Activated CD4-positive, alpha-beta T cell treated with anti-CD3 and anti-CD28 coated beads, Interleukin-2, amount 50 U/mL, for 4 hours (primary cell): ENCODE measurements around the gene JAML.
"Not testable (repeated sequence)": the region's sequence is repeated elsewhere in the genome, so short reads cannot be mapped to it uniquely, and the experiment has no call there.

Experiments used
- DNase-seq, 2 experiments: peaks; one replicate each; pipeline ENCODE4 v3.0.0-alpha.2; 2020

The JAML gene

DNA sequence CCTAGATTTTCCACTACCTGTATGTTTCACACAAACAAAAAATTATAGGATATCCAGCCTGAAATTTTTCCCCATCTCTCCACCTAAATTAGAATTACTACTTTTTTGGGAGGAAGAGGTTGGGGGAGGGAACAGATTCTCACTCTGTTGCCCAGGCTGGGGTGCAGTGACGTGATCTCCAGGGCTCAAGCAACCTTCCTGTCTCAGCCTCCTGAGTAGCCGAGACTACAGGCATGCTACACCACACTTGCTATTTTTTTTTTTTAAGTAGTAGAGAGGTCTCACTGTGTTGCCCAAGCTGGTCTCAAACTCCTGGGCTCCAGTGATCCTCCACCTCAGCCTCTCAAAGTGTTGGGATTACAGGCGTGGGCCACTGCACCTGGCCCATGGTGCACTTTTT is 9.5 kb downstream of the JAML start:
- no peak for DNase-seq

DNA sequence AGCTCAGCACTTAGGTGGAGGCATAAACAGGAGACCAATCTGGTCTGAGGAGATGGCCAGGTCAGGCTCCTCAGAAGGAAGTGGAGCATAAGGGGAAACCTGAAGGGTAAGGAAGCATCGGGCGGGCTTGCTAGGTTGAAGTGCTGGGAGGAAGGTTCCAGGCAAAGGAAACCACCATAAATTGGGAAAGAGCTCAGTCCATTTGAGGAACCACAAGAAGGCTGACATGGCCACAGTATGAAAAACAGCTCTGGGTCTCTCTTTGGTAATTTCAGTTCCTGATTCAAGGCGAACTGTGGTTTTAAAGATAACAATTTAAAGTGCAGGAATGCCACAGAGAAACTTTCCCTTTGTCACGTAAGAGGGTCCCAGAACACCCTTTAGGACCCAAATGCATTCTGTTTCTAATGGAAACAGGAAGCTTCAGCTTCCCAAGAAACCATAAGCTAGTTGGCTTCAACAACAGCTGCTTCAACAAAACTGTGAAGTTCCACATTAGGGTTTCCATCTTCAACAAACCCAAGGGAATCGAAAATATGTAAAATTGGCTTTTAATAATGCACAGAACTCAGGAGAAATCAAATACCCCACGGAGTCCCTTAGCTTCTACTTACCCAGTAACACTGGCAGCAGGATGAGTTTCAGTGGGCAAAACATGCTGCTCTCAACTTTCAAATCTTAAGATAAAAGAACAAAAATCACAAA is 10.4 kb downstream of the JAML start:
- no peak for DNase-seq

DNA sequence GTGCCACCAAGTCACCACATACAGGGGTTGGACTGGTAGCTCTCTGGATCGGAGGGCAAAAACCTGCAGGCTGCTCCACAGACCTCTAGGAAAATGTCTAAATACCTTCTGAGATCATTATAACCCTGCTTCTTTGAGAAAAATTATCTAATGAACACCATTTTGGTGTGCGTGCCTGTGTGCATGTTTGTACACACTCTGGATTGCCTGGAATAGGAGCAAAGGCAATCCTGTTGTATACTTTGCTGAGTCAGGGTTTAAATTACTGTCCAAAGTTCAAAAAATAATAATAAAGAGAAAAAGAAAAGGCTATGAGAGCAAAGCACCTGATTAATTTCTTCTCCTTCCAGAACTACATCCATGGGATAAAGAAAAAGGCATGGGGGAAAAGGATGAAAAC is 11.0 kb downstream of the JAML start:
- no peak for DNase-seq

DNA sequence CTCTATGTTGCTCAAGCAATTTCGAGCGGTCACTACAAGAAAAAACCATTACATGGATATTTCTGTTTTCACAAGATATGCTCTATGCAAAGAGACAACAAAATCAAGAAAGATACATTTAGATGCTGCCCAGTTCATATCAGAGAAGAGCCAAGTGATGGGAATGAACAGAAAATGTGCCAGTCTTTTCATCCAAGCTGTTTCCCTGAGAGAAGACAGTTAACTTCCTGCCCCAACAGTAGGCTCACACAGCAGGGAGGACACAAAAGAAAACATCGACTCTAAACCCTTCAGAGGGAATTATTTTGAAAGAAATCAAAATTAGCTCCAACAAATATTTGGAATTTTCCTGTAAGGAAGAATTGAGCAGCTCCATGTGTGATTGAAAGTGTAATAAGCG is 11.6 kb downstream of the JAML start:
- no peak for DNase-seq

DNA sequence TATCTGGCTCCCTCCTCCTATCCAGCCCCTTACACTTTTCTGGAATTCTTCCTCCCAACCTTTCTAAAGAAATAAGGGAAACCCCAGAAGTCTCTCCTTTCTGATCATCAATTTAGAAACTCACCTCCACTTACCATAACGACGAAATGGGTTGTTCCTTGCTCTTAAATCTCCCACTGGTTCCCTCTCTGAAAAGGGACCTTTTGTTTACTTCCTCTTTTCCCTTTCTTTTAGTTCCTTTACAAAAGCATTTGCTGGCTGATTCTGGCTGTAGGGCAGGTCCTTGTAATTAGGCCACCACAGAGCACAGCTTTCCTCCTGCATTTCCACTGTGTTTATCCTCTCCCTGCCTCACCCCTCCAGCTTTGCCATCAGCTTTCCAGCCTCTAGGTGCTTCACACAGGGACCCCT is 12.0 kb downstream of the JAML start:
- DNase-seq: no peak

DNA sequence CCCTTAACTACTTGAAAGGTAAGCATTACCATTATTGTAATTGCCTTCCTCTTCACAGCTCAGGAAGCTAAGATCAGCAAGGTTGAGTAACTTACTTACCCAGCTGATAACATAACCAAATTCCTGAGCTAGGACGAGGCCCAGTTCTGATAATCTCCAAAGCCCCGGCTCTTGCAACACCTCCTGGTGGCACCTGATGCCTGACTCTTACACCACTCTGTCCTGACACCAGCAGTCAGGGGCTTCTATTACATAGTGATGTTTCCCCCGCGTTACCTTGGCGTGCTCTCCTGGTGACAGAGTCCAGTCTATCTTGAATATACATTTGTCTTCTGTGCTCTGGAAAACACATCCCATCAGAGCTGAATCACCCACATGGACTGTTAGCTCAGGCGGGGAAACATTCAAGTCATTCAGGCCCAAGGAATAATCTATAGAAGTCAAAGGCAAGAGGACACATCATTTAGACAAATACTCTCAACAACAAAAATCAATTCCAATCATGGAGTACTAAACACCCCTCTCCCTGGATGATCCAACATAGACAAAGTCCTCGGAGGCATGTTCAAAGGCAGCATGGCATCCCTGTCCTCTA is 12.6 kb downstream of the JAML start:
- DNase-seq: no peak

DNA sequence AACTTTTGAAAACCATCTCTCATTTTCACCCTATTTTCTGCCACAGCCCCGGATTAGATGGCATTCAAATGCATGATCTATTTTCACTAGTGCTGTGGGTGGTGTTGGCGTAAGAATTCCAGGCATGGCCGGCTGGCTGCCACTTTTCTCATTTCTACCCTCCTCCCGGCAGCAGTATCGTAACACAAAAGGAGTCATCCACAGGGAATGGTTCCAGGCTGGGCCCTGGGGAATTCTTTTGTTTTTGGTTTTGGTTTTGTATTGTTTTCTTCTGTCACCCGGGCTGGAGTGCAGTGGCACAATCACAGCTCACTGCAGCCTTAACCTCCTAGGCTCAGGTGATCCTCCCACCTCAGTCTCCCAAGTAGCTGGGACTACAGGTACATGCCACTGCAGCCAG is 13.8 kb downstream of the JAML start:
- DNase-seq: no peak

DNA sequence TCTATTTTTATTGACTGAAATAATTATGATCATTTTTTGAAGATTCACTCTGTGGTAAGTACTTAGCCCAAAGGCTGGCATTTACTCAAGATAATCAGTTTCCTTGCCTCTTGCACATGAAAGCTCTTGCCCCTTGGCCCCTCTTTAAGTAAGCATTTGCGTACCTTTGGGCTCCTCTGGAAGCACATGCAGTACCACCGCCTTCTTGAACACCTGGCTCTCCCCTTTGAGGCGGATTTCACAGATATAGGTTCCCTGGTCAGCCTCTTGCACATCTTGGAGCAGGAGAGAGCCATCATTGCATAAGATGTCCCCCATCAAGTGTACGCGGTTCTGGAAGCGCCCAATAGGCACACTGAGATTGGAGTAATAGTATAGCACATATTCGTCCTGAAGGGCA is 14.5 kb downstream of the JAML start:
- no peak for DNase-seq

DNA sequence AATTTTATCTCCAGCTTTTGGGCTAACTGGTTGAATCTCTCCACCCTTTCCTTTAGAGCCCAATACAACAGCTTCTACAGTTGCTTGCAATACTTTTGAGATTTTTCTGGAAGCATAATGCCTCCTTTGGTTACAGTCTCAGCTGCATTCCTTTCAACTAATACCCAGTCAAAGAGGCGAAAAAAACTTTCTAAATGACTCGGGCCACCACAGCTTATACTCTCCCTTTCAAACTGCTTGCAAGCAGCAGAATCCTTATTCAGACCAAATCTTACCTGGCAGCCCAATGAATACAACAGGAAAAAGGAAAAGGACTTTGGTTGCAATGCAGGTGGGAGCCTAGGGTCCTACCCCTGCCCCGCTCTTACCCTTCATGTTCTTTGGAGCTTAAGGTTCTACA is 15.8 kb downstream of the JAML start:
- no peak for DNase-seq

DNA sequence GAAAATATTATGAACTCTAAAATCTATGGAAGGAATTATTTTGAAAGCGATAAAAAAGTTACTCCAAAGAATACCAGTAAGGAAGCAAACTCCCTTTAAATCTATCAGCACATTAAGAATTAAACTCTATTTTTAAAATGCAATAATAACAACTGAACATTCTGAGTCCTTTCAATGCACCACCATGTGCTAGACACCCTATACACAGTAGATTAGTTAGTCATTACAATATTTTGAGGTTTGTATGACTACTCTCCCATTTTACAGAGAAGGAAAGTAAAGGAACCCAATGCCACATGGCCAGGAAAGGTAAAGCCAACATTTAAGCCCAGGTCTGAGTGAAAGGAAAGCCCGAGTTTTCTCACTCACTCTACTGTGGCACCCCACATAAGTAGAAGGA is 17.7 kb downstream of the JAML start:
- no peak for DNase-seq

DNA sequence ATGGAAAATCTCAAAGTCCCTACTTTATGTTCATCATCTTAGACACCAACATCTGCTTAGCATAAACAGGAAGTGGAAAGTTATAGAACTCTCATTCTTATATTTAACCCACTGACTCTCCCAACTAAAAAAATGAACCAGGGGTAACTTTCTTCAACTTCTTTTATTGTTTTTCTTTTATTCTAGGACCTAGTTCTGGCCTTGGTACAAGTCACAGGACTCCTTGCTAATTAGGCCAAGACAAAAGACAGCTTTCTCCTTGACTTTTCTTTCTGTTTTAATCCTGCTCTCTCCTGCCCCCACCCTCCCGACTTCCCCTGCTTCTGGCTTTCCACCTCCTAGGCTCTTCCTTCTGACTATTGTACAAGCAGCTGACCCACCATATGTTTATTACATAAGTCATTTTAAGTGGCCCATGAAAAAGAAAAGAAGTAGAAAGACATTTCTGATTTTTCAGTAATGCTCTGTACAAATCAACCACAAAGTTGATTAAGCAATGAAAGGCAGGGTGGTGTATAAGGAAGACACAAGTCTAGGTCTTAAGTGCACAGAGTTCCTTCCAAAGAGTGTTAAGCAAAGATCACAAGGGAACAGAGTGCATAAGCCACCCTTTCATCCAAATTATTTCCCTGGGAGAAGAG is 18.3 kb downstream of the JAML start:
- DNase-seq: no peak

DNA sequence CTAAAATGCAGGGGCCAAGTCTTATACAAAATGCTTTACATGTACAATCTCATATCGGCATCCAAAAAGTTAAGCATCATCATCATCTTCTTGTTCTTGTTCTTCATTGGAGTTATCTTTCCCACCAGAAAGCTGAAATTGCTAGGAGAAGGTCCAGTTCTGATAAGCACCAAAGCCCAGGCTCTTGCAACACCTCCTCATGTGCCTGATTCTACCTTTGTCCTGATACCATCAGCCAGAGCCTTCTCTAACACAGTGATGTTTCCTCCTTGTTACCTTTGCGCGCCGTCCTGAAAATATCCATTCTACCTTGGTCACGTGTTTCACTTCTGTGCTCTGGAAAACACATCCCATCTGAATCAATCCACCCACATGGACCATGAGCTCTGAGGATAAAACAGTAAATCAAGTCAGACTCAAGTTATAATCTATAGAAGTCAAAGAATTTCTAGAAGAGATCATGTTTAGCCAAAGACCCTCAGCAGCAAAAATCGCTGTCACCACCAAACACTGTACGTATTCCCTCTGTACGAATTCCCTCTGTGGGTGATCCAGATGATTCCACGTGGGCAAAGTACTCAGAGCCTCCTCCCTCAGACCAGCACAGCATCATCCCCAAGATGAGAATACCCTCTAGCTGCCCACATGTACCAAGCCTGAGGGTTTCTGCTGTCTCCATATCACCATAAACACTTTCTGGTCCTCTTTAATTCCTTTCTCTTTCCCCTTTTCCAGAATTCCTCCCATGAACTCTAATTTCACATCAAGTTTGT is 19.0 kb downstream of the JAML start:
- DNase-seq: no peak

DNA sequence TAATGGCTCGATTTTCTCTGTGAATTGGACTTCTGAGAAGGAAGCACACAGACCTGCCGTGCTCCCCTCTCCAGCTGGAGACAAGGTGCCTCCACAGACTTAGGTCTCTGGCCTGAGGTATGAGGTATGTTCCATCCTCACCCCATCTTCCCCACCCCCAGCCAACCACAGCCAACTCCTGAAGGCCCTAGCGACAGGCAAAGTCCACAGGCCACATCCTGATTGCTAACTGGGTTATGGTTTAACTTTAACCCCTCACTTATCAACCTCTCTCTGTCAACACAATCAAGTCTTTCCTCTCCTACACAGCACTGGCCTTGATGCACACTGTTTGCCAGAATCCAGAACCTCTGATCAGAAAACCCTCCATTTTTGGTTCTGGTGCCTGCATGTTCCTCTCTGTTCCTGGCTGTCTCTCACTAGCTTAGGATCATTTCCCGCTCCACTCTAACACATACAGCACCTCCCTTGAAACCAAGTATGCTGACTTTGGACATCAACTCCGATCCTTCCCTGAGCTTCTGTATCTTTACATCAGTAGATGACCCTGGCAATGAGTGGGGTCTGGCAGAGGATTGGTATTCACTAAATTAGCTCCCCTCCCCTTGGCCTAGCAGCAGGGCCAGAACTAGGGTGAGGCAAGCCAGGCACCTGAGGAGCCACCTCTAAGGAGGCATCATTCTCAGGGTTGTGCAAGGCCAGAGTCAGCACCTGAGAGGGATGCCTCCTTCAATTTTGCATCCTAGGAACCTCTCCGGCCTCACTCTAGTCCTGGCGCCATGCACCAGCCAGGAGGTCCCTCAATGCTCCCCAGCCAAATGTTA is 22.0 kb downstream of the JAML start:
- DNase-seq: peak; percentile 32 to 50

DNA sequence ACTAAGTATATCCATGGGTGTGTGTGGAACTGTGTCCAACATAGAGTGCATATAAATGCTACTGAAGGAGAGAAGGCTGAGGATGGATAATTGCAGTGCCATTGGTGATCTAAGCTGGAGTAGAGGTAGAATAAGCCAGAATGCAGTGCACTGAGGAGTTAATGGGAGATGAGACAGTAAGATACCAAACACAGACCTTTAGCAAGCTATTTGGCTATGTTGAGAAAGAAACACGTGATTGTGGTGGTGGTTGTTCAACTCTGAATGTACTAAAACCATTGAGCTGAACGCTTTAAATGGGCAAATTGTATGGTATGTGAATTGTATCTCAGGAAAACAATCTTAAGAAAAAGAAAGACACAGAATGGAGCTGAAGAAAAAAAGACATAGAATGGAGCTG is 22.8 kb downstream of the JAML start:
- DNase-seq: no peak

DNA sequence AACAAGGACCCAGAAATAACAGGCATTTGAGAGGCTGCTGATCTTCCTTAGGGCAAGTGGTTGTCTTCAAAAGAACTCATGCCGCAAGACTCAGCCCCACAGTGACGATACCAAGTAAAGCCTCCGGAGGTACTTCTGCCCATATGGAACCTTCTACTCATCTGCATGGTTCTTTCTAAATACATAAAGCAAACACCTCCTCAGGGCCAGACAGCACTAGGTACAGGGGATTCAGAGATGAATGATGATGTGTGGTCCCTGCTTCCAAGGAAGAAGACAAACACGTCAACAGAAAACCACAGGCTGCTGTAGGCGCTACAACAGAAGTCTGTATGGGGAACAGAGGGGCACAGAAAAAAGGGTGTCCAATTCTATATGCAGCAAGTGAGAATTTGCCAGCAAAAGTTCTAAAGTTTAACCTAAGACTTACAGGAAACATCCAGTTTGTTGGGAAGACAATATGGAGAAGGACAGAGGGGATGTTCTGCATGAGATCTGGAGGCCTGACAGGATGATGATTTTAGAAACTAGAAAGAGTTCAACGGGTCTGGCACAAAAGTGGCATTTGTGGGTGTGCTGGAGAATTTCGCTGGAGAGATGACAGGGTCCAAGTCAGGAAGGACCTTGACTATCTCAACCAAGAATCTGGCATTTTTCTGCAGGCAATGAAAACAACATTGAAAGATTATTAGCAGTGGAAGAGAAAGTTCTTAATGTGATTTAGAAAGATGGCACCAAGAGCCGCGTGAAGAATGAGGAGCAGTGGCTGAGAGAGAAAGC is 23.7 kb downstream of the JAML start:
- DNase-seq: peak; percentile 47 to 49

DNA sequence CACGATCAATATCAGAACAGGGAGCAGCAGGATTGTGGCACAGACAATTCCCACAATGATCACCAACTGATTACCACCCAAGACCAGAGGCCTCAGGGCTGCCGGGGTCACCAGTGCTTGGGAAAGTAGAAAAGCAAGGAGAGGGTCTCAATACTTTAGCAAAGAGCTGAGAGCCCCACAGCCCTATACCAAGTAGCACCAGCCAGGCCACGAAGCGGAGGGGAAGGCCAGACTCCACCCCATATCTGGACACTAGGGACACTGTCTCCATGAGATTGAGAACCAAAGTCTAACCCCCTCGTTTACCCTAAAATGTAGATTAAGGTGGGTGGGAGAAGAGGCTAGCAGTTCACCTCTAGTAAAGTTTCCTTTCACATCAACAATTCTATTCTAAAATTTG is 24.3 kb downstream of the JAML start:
- DNase-seq: no peak

DNA sequence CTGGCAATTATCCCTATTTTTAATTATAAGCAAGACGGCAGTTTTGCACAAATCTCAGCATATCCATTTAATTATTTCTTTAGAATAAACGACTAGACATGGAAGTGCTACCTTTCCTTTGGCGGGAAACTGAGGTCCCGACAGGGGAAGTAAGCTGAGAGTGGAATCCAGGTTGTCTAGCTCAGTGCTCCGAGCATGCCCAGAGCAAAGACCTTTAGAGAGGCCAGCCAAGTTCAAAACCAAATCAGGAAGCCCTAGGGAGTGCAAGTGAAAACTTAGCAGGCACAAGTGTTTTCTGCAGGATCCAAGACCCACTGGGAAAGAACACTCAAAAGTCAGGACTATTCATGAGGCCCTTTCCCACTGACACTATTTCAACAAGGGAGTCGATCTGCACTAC is 25.7 kb downstream of the JAML start:
- no peak for DNase-seq

DNA sequence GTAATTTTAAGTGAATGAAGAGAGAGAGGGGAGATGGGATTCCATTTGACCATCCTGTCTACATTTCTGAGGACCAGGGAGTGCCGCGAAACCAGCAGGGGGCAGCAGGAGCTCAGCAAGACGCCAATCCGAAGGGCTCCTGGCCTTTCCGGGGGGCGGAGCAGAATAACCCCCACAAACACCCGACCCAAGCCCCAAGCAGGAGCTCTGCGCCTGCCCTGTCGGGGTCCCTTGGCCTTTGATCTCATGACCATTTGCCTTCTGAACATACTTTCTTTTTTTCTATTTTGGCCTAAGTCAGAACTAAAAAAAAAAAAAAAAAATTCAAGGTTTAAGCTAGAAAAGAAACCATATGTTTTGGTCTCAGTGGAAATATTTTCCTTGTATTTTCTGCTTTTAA is 26.4 kb downstream of the JAML start:
- peak; percentile 81 to 83 for DNase-seq

DNA sequence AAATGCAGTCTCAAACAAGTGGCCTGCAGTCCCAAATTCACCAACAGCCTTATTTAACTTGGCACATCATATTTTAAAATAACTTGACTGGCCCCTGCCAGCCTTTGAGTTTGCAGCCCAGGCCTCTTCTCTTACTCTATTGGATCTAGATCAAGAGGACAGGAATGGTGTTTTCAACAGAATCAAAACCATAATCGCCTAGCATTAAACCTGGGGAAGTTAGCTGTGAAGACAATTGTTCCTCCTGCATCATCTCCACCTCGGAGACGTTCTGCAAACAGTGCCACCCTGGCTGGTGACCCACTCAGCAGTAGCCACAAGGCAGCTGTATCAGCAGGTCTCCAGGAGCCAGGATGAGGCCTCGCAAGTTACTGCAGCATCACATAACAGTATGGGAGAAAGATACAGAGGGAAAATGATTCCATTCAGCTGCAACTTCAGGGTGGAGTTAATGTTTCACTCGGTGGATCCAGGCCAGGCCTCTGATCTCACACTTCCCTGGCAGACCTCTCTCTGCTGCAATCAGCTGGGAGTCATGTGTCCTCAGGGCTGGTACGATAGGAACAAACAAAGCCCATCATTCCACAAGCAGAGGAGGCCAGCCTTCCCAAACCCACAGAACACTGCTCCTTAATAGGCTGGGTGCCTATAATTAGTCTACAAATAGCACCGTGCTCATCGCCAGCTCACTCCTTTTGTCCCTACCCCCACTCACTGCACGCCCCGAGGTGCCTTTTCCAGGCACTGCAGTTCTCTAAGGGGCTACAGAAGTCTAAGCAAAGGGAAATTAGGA is 29.8 kb downstream of the JAML start:
- DNase-seq: no peak

DNA sequence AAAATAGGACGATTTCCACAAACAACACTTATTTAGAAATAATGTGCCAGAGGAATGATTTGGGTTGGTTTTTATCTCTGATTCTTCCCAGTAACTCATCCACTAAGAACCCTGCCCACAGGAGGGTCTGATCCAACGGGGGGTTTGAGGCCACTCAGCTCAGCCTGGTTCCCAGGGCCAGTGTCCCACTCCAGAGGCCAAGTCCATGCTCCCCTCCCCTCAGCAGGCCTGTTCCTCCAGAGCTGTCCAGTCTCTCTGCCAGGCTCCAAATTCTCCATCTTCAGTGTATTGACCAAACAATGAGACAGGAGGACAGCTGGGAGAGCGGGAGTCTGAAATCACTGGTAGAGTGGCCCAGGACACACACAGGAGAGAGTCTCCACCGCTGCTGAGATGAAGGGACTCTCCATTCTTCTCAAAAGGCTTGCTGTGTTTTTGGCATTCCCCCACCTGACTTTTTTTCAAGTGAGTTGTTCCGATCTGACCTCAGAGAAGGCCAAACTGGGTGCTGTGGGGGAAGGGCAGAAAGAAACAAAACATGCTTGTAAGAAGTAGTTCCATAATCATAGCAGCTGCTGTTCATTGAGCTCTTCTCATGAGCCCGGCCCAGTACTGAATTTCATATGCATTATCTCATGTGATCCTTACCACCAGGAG is 30.8 kb downstream of the JAML start:
- no peak for DNase-seq

DNA sequence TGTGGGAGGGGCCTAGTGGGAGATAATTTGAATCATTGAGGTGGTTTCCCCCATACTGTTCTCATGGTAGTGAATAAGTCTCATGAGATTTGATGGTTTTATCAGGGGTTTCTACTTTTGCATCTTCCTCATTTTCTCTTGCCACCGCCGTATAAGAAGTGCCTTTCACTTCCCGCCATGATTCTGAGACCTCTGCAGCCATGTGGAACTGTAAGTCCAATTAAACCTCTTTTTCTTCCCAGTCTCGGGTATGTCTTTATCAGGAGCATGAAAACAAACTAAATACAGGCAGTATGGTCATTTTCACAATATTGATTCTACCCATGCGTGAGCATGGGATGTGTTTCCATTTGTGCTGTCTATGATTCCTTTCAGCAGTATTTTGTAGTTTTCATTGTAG is 32.0 kb downstream of the JAML start:
- not testable (repeated sequence) for DNase-seq
